Measurements from ENCODE around the gene FAM43A. TPM values are rescaled to one million over a fixed set of nuclear protein-coding genes. Genes with fewer than 3 reads are reported as not detected.

FAM43A gene
- total RNA-seq, 2 experiments from 2014 or later: 1.4 to 1.6 TPM

- intact Hi-C loops (cut with micrococcal nuclease): no loop called here
- H3K27me3 Mint-ChIP-seq (ENCODE audit: low read depth): no peaks in the 10 kb centered on the region
- no peaks in the 10 kb centered on the region for H3K9me3 Mint-ChIP-seq
- CTCF ChIA-PET: no interaction called here
- H3K4me3 Mint-ChIP-seq: no peak overlapping the region
- H3K27ac Mint-ChIP-seq: no peak overlapping the region
- no peak for DNase-seq
- no peaks in the 10 kb centered on the region for H3K4me1 Mint-ChIP-seq (ENCODE audit: low read depth)
- no peaks in the 10 kb centered on the region for H3K36me3 Mint-ChIP-seq (ENCODE audit: low read depth)
These were observed 28.9 kb downstream of the FAM43A start for GRCh38 chr3:194714564-194714963.

- Mint-ChIP-seq H3K4me1 (ENCODE audit: low read depth) (no peaks in the 10 kb centered on the region), H3K9me3 (no peaks in the 10 kb centered on the region), H3K27me3 (ENCODE audit: low read depth) (no peaks in the 10 kb centered on the region), H3K4me3 (no peak overlapping the region), H3K36me3 (ENCODE audit: low read depth) (no peaks in the 10 kb centered on the region), H3K27ac (no peak overlapping the region)
- DNase-seq: no peak
- CTCF ChIA-PET: interaction anchor here (1.0 kb wide), 1 partner anchor 28 kb away, joined by 4 read pairs; no protein-coding TSS in a partner anchor
- intact Hi-C loops (cut with micrococcal nuclease): no loop called here
These were observed 29.5 kb downstream of the FAM43A start for GRCh38 chr3:194715022-194715800.

- CTCF ChIA-PET: interaction anchor here (1.4 kb wide), 1 partner anchor 48 kb away, joined by 5 read pairs; no protein-coding TSS in a partner anchor
- no peaks in the 10 kb centered on the region for H3K27me3 Mint-ChIP-seq (ENCODE audit: low read depth)
These were observed 32.4 kb downstream of the FAM43A start for GRCh38 chr3:194718079-194718478.

GRCh38 chr3:194720048-194720447 is 34.4 kb downstream of the FAM43A start:
- no peak overlapping the region for H3K27ac Mint-ChIP-seq
- intact Hi-C loops (cut with micrococcal nuclease): no loop called here
- H3K4me1 Mint-ChIP-seq (ENCODE audit: low read depth): no peaks in the 10 kb centered on the region
- no peaks in the 10 kb centered on the region for H3K9me3 Mint-ChIP-seq
- H3K4me3 Mint-ChIP-seq: no peak overlapping the region
- CTCF ChIA-PET: interaction anchor here (0.6 to 2.0 kb wide), 2 partner anchors 33 to 412 kb away, joined by 3 to 6 read pairs; no protein-coding TSS in a partner anchor
- no peak for DNase-seq
- H3K27me3 Mint-ChIP-seq (ENCODE audit: low read depth): no peaks in the 10 kb centered on the region
- no peaks in the 10 kb centered on the region for H3K36me3 Mint-ChIP-seq (ENCODE audit: low read depth)

More at GRCh38 chr3:194718079-194718478, 32.4 kb downstream of the FAM43A start:
- Mint-ChIP-seq H3K36me3 (ENCODE audit: low read depth) (no peaks in the 10 kb centered on the region), H3K27ac (no peak overlapping the region), H3K4me1 (ENCODE audit: low read depth) (no peaks in the 10 kb centered on the region), H3K4me3 (no peak overlapping the region), H3K9me3 (no peaks in the 10 kb centered on the region)
- DNase-seq: no peak
- intact Hi-C loops (cut with micrococcal nuclease): no loop called here

- Mint-ChIP-seq H3K27me3 (ENCODE audit: low read depth) (peaks cover under 1% of the 10 kb centered on the region), H3K27ac (no peak overlapping the region), H3K36me3 (ENCODE audit: low read depth) (no peaks in the 10 kb centered on the region), H3K4me3 (no peak overlapping the region), H3K4me1 (ENCODE audit: low read depth) (no peaks in the 10 kb centered on the region), H3K9me3 (no peaks in the 10 kb centered on the region)
- CTCF ChIA-PET: no interaction called here
- intact Hi-C loops (cut with micrococcal nuclease): no loop called here
- no peak for DNase-seq
These were observed 38.3 kb downstream of the FAM43A start for GRCh38 chr3:194723846-194724618.

GRCh38 chr3:194725346-194725745 is 39.7 kb downstream of the FAM43A start:
- Mint-ChIP-seq H3K4me1 (ENCODE audit: low read depth) (no peaks in the 10 kb centered on the region), H3K27me3 (ENCODE audit: low read depth) (peaks cover 2% of the 10 kb centered on the region), H3K9me3 (no peaks in the 10 kb centered on the region), H3K36me3 (ENCODE audit: low read depth) (no peaks in the 10 kb centered on the region), H3K27ac (no peak overlapping the region), H3K4me3 (no peak overlapping the region)
- intact Hi-C loops (cut with micrococcal nuclease): no loop called here
- CTCF ChIA-PET: no interaction called here
- DNase-seq: no peak

- Mint-ChIP-seq H3K27me3 (ENCODE audit: low read depth) (peaks cover 2% of the 10 kb centered on the region), H3K4me1 (ENCODE audit: low read depth) (no peaks in the 10 kb centered on the region), H3K9me3 (no peaks in the 10 kb centered on the region), H3K27ac (no peak overlapping the region), H3K4me3 (no peak overlapping the region), H3K36me3 (ENCODE audit: low read depth) (no peaks in the 10 kb centered on the region)
- DNase-seq: no peak
- intact Hi-C loops (cut with micrococcal nuclease): no loop called here
- CTCF ChIA-PET: interaction anchor here (0.6 to 1.6 kb wide), 4 partner anchors 19 to 329 kb away, joined by 3 to 6 read pairs (median 4); no protein-coding TSS in a partner anchor
These were observed 41.9 kb downstream of the FAM43A start for GRCh38 chr3:194727435-194728128.

GRCh38 chr3:194728986-194729385 is 43.3 kb downstream of the FAM43A start:
- intact Hi-C loops (cut with micrococcal nuclease): no loop called here
- H3K27me3 Mint-ChIP-seq (ENCODE audit: low read depth): peaks cover 2% of the 10 kb centered on the region
- CTCF ChIA-PET: interaction anchor here (1.6 kb wide), 1 partner anchor 46 kb away, joined by 6 read pairs; no protein-coding TSS in a partner anchor
- no peak overlapping the region for H3K27ac Mint-ChIP-seq
- H3K4me1 Mint-ChIP-seq (ENCODE audit: low read depth): no peaks in the 10 kb centered on the region
- no peak for DNase-seq
- no peak overlapping the region for H3K4me3 Mint-ChIP-seq
- no peaks in the 10 kb centered on the region for H3K36me3 Mint-ChIP-seq (ENCODE audit: low read depth)
- H3K9me3 Mint-ChIP-seq: no peaks in the 10 kb centered on the region

- intact Hi-C loops (cut with micrococcal nuclease): no loop called here
- no peak for DNase-seq
- Mint-ChIP-seq H3K27ac (no peak overlapping the region), H3K9me3 (peaks cover 3% of the 10 kb centered on the region), H3K36me3 (ENCODE audit: low read depth) (no peaks in the 10 kb centered on the region), H3K27me3 (ENCODE audit: low read depth) (peaks cover 2% of the 10 kb centered on the region), H3K4me1 (ENCODE audit: low read depth) (no peaks in the 10 kb centered on the region), H3K4me3 (no peak overlapping the region)
- CTCF ChIA-PET: no interaction called here
These were observed 44.7 kb downstream of the FAM43A start for GRCh38 chr3:194730365-194730764.

- H3K36me3 Mint-ChIP-seq (ENCODE audit: low read depth): no peaks in the 10 kb centered on the region
- intact Hi-C loops (cut with micrococcal nuclease): no loop called here
- H3K27ac Mint-ChIP-seq: no peak overlapping the region
- H3K4me3 Mint-ChIP-seq: no peak overlapping the region
- no peak for DNase-seq
- peaks cover 2% of the 10 kb centered on the region for H3K27me3 Mint-ChIP-seq (ENCODE audit: low read depth)
- CTCF ChIA-PET: no interaction called here
- H3K4me1 Mint-ChIP-seq (ENCODE audit: low read depth): no peaks in the 10 kb centered on the region
- H3K9me3 Mint-ChIP-seq: peaks cover 6% of the 10 kb centered on the region
These were observed 45.9 kb downstream of the FAM43A start for GRCh38 chr3:194731506-194732073.

- CTCF ChIA-PET: no interaction called here
- no peaks in the 10 kb centered on the region for H3K4me1 Mint-ChIP-seq (ENCODE audit: low read depth)
- no peak overlapping the region for H3K27ac Mint-ChIP-seq
- intact Hi-C loops (cut with micrococcal nuclease): no loop called here
- H3K27me3 Mint-ChIP-seq (ENCODE audit: low read depth): peaks cover 2% of the 10 kb centered on the region
- H3K4me3 Mint-ChIP-seq: no peak overlapping the region
- H3K9me3 Mint-ChIP-seq: peaks cover 6% of the 10 kb centered on the region
- no peaks in the 10 kb centered on the region for H3K36me3 Mint-ChIP-seq (ENCODE audit: low read depth)
- DNase-seq: no peak
These were observed 46.9 kb downstream of the FAM43A start for GRCh38 chr3:194732617-194733016.

- DNase-seq: no peak
- H3K27ac Mint-ChIP-seq: no peak overlapping the region
- peaks cover 6% of the 10 kb centered on the region for H3K9me3 Mint-ChIP-seq
- intact Hi-C loops (cut with micrococcal nuclease): no loop called here
- CTCF ChIA-PET: no interaction called here
- H3K27me3 Mint-ChIP-seq (ENCODE audit: low read depth): peaks cover 5% of the 10 kb centered on the region
- no peaks in the 10 kb centered on the region for H3K36me3 Mint-ChIP-seq (ENCODE audit: low read depth)
- H3K4me1 Mint-ChIP-seq (ENCODE audit: low read depth): no peaks in the 10 kb centered on the region
- H3K4me3 Mint-ChIP-seq: no peak overlapping the region
These were observed 50.7 kb downstream of the FAM43A start for GRCh38 chr3:194736277-194736895.
